IPS DF 4.7 (cell line): Measurements from ENCODE around the gene MIEN1.
"Not testable (repeated sequence)": the region's sequence is repeated elsewhere in the genome, so short reads cannot be mapped to it uniquely, and the experiment has no call there.

ENCODE experiments used
- DNase-seq: peaks from one replicate; pipeline ENCODE4 v3.0.0-alpha.2; 2013; ENCODE audit warnings: low spot score; ENCODE audit errors: extremely low read depth

Gene MIEN1

DNA sequence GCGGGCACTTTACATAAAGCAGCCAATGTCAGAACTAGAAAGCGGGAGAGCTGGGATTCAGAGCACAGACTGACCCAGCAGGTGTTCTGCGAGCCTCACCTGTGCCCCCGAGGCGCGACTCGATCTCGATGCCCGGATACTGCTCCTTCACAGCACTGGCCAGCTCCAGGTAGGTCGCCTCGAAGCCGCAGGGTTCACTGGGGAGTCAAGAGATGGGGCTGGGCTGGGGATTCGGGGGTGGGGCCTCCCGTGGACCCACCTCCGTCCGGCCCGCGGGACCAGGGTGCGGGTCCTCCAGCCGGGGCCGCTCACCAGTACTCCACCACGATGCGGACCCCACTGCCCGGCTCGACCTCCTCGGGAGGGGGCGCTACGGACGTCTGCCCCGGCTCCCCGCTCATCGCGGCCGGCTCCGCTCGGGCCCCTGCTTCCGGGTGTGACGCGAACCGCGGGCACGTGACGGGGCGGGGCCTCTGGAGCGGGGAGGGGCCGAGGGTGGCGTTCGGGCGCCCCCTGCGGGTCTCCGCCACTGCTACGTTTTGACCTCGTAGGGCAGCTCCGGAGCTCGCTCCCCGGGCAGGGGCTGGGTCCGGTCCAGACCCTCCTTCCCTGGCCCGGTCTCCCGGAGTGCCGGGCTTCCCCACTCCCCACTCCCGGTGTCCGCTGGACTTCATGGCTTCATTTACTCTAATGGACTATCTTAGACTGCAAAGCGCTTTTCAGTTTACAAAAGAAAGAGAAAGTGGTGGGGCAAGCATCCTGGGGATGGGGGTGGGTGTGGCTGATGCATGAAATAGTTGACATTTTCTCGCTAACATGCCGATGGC, at the start of gene MIEN1:
MIEN1 (minus strand) TSS at position 438 of the 827 bp plus-strand sequence; CDS start at position 401, 37 bp downstream.
- DNase-seq = no peak

- DNase-seq = no peak
Measured at GRCh38 chr17:39777534-39778365, 47.4 kb upstream of the MIEN1 start.

DNA sequence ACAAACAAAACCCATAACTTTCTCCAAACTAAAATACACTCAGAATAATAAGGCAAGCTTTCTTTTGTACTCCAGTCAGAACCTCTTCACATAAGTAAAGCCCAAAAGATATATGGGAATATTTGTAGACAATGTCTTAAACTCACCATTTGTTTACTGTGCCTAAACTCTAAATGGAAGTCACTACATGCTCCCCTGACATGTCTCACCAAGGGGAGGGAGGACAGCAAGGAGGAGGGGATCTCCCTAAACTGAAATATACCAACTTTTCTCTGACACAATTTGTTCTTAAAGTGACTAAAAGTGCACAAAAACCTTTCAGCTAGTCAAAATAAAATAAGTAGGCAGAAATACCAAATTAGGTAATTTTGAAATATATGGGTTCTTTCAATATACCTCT, 45.9 kb upstream of the MIEN1 start:
- no peak for DNase-seq

GRCh38 chr17:39775031-39775430, 44.7 kb upstream of the MIEN1 start:
- DNase-seq = no peak

GRCh38 chr17:39774047-39774446, 43.7 kb upstream of the MIEN1 start:
- no peak for DNase-seq

DNA sequence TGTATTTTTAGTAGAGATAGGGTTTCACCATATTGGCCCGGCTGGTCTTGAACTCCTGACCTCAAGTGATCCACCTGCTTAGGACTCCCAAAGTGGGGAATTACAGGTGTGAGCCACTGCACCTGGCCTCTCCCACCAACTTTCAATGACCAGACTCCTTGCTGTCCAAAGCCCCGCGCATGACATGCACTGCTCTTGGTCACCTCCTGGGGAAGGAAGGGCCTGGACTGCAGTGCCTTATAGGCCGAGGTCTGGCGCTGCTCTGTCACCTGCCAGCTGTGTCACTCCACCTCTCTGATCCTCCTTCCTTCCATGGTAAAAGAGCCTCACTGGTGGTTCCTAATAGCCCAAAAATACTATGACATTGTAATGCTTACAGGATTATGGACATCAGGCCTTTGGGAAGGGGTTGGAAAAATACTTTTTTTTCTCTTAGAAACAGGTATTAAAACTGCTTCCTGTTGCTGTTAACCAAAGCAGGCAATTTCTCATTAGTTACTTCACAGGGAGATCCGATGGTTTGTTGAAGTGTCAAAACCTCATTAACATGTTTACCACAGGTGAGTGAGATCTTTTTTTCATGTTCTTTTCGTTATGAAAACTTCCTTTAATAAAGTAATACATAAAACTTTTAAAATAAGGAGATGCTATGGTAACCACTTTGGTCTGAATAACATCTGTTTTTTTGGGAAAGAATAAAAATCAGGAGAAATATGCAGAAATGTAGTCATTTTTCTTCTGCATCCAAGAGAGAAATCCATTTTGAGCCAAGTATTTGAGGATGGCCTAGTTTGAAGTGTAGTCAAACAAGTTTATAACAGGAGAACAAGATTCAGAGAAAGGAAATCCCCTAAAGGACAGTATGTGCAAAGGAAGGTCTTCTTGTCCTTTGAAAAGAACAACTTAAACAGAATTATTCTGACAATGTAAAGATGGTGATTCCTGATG, 42.9 kb upstream of the MIEN1 start:
- DNase-seq = no peak

GRCh38 chr17:39772415-39772814, 42.1 kb upstream of the MIEN1 start:
- DNase-seq = no peak

GRCh38 chr17:39769974-39770587, 39.7 kb upstream of the MIEN1 start:
- no peak for DNase-seq

- DNase-seq = no peak
Measured at GRCh38 chr17:39767147-39767546, 36.8 kb upstream of the MIEN1 start.

GRCh38 chr17:39765766-39766165, 35.4 kb upstream of the MIEN1 start:
- DNase-seq = no peak

DNA sequence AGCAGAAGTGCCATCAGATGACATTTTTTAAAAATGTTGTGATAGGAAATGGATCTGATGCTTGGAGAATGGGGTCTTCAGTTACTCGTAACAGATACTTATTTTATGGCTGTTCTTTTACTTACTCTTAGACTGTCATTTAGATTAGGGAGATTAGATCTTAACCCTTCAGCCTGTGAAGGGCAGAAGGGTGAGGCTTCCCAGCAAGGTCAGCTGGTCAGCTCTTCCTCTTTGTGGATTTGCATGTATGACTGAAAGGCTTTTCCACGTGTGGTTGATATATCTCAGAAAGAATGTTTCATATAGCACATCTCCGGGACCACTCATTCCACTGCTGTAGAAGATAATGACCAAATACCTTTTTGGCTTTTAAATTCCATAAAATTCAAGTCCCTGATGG, 34.8 kb upstream of the MIEN1 start:
- DNase-seq = no peak

GRCh38 chr17:39764171-39764570, 33.8 kb upstream of the MIEN1 start:
- not testable (repeated sequence) for DNase-seq

GRCh38 chr17:39763051-39763820, 32.9 kb upstream of the MIEN1 start:
- DNase-seq = no peak

DNA sequence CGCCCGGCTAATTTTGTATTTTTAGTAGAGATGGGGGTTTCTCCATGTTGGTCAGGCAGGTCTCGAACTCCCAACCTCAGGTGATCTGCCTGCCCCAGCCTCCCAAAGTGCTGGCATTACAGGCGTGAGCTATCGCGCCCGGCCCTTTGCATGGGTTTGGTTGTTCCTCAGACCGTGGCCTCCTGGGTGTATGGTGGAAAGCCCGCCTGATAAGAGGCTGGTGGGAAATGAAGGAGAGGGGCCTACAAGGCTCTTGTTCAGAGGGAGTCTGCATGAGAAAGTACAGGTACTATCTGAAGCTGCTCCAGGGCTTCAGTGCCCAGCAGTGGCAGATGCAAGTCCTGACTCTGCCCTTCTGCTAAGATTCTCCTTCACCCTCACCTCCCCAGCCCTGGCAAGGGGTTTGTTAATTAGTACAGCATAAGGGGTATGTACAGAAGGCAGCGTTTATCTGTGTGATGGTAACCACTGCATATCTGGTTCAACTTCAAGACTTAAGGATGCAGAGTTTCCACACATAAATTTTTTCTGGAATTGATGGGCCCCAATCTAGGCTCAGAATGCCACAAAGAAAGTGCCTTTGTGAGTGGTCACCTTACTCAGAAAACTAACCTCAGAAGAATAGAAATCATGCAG, 31.6 kb upstream of the MIEN1 start:
- DNase-seq = no peak

GRCh38 chr17:39759204-39759603, 28.9 kb upstream of the MIEN1 start:
- DNase-seq = no peak

DNA sequence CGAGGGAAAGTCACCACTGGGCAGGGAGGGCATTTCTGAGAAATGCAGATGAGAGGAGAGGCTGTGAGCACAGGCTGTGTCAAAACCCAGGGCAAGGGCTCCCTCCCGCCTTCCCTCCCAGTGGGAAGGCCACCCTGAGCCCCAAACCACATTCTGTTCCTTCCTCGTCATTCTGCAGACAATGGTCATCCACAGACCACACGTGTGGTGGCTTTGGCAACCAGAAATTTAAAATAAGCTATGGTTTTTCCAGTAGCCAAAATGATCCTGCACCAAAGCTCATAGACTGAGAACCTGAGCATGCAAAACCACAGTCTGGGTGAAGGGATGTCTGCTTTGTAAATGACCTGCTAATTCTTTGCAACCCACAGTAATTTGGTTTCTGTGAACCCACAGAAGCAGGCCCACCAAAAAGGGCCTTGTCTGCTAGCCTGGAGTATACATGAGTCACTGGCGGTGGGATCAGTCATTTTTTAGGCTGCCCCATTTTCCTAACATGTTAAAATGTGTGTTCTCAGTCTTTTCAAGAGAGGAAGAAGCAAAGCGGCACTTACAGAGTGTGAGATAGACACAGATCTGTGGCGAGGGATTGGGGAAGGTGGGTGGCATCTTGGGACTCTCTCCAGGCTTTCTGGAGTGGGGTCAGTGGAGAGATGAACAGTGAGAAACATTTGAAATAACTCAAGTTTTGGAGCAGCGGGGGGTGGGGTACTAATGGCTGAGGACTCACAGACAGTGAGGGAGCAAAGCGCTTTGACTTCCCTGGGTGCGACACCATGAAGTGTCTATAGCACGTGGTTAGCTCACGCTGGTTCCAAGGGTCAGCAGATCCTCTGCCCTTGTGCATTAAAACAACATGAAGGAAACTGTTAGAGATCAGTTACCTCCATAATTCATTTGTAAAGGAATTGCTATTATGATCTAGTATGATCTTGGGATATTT, 27.9 kb upstream of the MIEN1 start:
- DNase-seq = no peak

GRCh38 chr17:39757176-39757662, 26.9 kb upstream of the MIEN1 start:
- no peak for DNase-seq

DNA sequence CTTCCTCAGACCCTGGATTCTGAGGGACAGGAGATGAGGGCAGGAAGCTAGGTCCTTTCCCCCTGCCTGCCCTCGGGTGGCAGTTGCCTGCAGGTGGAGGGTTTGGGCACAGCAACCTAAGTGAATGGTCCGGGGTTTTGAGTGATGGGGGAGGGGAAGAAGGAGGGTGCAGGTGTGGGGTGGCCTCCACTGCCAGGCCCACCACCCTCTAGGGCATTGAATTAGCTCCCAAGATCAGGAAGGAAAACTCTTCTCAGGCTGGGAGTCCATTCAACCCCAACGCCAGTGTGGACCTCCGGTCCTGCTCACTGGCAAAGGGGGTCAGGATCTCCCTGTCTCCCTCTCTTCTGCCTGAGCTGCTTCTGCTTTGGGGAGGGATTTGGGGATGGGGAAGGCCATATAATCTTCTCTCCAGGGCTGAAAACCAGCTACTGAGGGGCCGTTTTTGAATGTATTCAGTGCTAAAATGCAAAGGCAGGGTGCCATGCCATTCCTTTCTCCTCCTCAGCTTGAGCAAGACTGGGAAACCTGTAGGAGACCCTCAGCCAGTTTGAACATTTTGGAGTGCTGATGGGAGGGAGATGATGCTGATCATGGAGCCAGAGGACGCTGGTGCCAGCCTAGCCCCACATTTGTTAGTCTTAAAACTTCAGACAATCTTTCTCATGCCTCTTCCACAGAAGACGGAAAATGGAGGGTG, 26.2 kb upstream of the MIEN1 start:
- DNase-seq = no peak
